ENCODE data around the gene MGME1. TPM values are rescaled to one million over a fixed set of nuclear protein-coding genes. Genes with fewer than 3 reads are reported as not detected.
A peak's percentile ranks its signal among the peaks of the same experiment; 100 is the strongest.

Gene MGME1
- total RNA-seq, 4 donors from 2014 or later: 11.2 to 18.9 (median 12.0) TPM

DNA sequence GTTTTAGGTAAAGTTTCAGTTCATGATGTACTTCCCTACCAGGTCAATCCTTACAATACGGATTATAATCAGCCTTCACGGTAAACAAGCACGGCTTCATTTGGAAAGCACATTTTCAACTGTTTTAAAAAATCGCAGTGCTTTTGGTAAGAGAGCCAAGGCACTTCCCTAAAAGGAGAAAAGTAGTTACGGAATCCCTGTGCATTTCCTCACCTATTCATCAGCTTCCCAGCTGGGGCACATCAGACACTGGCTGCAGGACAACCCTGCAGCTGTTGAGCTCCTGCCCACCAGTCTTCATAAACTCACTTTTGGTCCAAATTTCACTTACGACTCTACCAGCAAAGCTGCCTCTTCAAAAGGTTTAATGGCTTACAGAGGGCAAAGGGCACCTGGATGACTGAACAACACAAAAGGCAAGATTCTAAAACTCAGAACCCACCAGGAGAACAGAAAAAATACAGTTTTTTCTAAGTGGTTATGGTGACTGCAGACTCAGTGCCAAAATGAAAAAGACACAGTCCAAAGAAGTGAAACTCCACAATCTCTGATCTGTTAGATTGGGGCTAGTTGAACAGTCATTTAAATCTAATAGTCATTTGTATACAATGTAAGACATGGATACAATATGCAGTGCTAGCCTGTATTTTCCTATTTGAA is 7.8 kb upstream of the MGME1 start:
- TF ChIP-seq POLR2A (IDR thresholded peaks at IDR 0.05) (no peak), CTCF (IDR thresholded peaks at IDR 0.05) (no peak)
- Histone ChIP-seq H3K4me3 (peak overlapping the region in 1 of 4 donors; percentile 34), H3K27me3 (no peaks in the 10 kb centered on the region), H3K27ac (peak overlapping the region; percentile 33 to 98 (median 67)), H3K9me3 (no peaks in the 10 kb centered on the region), H3K36me3 (peaks cover 0 to 9% (median 0%) of the 10 kb centered on the region in 3 donors), H3K4me1 (peaks cover 41 to 99% (median 77%) of the 10 kb centered on the region in 3 donors)
- DNase-seq: no peak
- WGBS, 2 donors: 15 to 29% methylated on average over 6 of the region's 6 CpGs
- intact Hi-C loops (cut with DNase I): no loop called here

DNA sequence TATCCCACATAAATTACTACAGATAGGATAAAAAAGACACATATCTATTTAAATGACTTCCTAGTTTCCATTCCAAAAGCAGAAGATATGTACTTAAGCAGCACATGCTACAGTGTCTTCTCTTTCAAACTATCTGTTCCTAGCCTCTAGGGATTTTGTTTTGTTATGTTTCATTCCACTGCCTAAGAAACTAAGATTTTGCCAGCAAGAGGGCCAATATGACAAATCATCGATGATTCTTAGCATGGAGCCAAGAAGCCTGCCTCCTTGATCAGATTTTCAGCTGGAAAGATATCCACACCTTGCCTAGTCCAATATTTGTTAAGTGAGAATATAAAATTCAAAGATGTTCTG is 7.3 kb upstream of the MGME1 start:
- peaks cover 41 to 100% (median 77%) of the 10 kb centered on the region in 3 donors for H3K4me1 ChIP-seq
- peak overlapping the region; percentile 33 to 98 (median 67) for H3K27ac ChIP-seq
- peaks cover 0 to 5% (median 0%) of the 10 kb centered on the region in 3 donors for H3K36me3 ChIP-seq
- H3K4me3 ChIP-seq: peak overlapping the region in 1 of 4 donors; percentile 34
- H3K9me3 ChIP-seq: no peaks in the 10 kb centered on the region
- WGBS, 2 donors: 5 to 6% methylated on average over 1 of the region's 1 CpG
- no peak for DNase-seq
- intact Hi-C loops (cut with DNase I): no loop called here
- no peaks in the 10 kb centered on the region for H3K27me3 ChIP-seq
- no peak for TF ChIP-seq CTCF (IDR thresholded peaks at IDR 0.05)

DNA sequence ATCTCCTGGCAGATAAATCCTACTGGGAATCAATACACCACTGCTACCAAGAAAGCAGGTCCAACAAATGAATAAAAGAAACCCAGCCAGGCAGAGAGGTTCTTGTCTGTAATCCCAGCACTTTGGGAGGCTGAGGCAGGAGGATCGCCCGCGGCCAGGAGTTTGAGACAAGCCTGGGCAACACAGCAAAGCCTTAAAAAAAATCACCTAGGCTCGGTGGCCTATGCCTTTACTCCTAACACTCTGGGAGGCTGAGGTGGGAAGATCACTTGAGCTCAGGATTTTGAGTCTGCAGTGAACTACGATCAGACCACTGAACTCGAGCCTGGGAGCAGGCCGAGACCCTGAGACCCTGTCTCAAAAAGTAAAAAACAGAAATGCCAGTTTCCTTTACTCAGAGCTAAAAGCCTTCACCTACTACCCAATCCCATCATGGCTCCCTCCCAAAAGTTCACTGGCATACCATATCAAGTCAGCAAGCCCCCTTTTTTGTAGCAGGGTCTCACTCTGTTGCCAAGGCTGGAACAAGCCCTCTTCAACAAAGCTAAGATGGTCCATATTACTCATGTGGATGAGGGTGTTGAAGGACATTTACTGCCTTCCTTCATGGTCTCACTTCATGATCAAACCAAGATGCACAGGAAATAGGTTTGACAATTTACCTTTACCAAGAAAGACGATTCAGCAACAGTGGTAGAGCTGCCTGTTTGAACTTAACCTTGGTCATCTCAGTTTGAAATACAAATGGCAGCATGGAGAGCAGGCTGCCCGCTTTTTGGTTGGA is 5.5 kb upstream of the MGME1 start:
- intact Hi-C loops (cut with DNase I): no loop called here
- Histone ChIP-seq H3K4me3 (no peak overlapping the region), H3K4me1 (peaks cover 38 to 92% (median 67%) of the 10 kb centered on the region in 3 donors), H3K27ac (peak overlapping the region; percentile 35 to 98 (median 48)), H3K36me3 (peaks cover 0 to 5% (median 0%) of the 10 kb centered on the region in 3 donors), H3K27me3 (no peaks in the 10 kb centered on the region), H3K9me3 (no peaks in the 10 kb centered on the region)
- TF ChIP-seq POLR2A (IDR thresholded peaks at IDR 0.05) (no peak), CTCF (IDR thresholded peaks at IDR 0.05) (no peak)
- no peak for DNase-seq
- 55 to 81% methylated on average over 9 of the region's 9 CpGs for WGBS, 2 donors

GRCh38 chr20:17964073-17964472 is 4.7 kb upstream of the MGME1 start:
- WGBS, 2 donors: 76 to 88% methylated on average over 1 of the region's 1 CpG
- Histone ChIP-seq H3K4me3 (no peak overlapping the region), H3K36me3 (peaks cover 0 to 5% (median 0%) of the 10 kb centered on the region in 3 donors), H3K27me3 (no peaks in the 10 kb centered on the region), H3K27ac (peak overlapping the region; percentile 8 to 98 (median 43)), H3K4me1 (peaks cover 32 to 84% (median 59%) of the 10 kb centered on the region in 3 donors), H3K9me3 (no peaks in the 10 kb centered on the region)
- TF ChIP-seq CTCF (IDR thresholded peaks at IDR 0.05) (no peak), POLR2A (IDR thresholded peaks at IDR 0.05) (no peak)
- DNase-seq: no peak
- intact Hi-C loops (cut with DNase I): no loop called here

- Histone ChIP-seq H3K9me3 (no peaks in the 10 kb centered on the region), H3K27me3 (no peaks in the 10 kb centered on the region), H3K4me3 (peak overlapping the region in 1 of 4 donors; percentile 83), H3K4me1 (peaks cover 31 to 81% (median 53%) of the 10 kb centered on the region in 3 donors), H3K27ac (peak overlapping the region in 3 of 4 donors; percentile 94 to 98 (median 98)), H3K36me3 (peaks cover 0 to 5% (median 0%) of the 10 kb centered on the region in 3 donors)
- 40 to 42% methylated on average over 3 of the region's 3 CpGs for WGBS, 2 donors
- TF ChIP-seq CTCF (IDR thresholded peaks at IDR 0.05) (no peak), POLR2A (IDR thresholded peaks at IDR 0.05) (no peak)
- intact Hi-C loops (cut with DNase I): no loop called here
- no peak for DNase-seq
Measured at GRCh38 chr20:17964632-17965031, 4.2 kb upstream of the MGME1 start.
